ENCODE measurements around the gene ZNF280D.

DNA sequence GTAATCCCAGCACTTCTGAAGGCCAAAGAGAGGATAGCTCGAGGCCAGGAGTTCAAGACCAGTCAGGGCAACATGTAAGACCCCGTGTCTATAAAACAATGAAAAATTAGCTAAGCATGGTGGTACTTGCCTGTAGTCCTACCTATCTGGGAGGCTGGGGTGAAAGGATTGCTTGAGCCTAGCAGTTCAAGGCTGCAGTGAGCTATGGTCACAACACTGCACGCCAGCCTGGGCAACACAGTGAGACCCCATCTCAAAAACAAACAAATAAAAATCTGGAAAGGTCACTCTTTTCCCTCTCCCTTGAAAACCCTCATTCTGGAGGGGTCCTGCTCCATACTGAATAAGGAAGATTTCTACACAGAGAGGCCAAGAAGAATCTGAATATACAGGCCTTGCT, 43.5 kb upstream of the ZNF280D start:
- TF ChIP-seq, protein P1, sequence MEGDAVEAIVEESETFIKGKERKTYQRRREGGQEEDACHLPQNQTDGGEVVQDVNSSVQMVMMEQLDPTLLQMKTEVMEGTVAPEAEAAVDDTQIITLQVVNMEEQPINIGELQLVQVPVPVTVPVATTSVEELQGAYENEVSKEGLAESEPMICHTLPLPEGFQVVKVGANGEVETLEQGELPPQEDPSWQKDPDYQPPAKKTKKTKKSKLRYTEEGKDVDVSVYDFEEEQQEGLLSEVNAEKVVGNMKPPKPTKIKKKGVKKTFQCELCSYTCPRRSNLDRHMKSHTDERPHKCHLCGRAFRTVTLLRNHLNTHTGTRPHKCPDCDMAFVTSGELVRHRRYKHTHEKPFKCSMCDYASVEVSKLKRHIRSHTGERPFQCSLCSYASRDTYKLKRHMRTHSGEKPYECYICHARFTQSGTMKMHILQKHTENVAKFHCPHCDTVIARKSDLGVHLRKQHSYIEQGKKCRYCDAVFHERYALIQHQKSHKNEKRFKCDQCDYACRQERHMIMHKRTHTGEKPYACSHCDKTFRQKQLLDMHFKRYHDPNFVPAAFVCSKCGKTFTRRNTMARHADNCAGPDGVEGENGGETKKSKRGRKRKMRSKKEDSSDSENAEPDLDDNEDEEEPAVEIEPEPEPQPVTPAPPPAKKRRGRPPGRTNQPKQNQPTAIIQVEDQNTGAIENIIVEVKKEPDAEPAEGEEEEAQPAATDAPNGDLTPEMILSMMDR (IDR thresholded peaks at IDR 0.05) = no peak
- TF ChIP-seq POLR2AphosphoS5 (IDR thresholded peaks at IDR 0.05) (no peak), POLR2A (IDR thresholded peaks at IDR 0.05) (no peak)
